GM12872 (cell line): ENCODE results near the gene FAM83F.

Source experiments
- TF ChIP-seq, protein P1 (sequence below): IDR thresholded peaks from 3 replicates; pipeline ENCODE4 v1.5.1; 2011; ENCODE audit warnings: low read depth, mild to moderate bottlenecking, low read length, moderate library complexity; ENCODE audit not compliant: insufficient read depth

FAM83F gene

DNA sequence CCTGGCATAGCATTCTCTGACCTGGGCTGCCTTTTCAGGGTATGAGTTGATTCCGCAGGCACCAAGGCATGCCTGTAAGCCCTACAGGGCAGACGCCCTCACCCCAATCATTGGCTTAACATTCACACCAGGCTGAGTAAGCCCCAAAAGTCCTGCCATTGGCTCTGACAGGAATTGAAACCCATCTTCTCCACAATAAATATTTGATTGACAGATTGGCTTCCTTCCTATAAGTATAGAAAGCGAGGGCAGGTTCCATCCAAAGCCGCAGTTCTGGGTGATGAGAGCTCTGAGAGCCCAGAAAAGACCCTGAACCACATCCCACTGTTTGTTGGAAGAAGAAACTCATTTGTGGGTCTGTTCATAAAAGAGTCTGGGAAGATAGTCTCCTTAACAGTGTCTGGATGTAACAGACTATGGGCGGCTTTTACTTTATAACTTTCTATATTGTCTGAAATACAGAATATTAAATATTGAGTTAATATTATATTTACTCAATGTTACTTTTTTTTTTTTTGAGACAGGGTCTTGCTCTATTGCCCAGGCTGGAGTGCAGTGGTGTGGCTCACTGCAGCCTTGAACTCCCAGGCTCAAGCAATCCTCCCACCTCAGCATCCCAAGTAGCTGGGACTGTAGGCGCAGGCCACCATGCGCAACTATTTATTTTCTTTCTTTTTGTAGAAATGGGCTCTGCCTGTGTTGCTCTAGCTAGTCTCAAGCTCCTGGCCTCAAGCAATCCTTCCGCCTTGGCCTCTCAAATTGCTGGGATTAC is 46.8 kb downstream of the FAM83F start:
- TF ChIP-seq, protein P1, sequence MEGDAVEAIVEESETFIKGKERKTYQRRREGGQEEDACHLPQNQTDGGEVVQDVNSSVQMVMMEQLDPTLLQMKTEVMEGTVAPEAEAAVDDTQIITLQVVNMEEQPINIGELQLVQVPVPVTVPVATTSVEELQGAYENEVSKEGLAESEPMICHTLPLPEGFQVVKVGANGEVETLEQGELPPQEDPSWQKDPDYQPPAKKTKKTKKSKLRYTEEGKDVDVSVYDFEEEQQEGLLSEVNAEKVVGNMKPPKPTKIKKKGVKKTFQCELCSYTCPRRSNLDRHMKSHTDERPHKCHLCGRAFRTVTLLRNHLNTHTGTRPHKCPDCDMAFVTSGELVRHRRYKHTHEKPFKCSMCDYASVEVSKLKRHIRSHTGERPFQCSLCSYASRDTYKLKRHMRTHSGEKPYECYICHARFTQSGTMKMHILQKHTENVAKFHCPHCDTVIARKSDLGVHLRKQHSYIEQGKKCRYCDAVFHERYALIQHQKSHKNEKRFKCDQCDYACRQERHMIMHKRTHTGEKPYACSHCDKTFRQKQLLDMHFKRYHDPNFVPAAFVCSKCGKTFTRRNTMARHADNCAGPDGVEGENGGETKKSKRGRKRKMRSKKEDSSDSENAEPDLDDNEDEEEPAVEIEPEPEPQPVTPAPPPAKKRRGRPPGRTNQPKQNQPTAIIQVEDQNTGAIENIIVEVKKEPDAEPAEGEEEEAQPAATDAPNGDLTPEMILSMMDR = no peak

DNA sequence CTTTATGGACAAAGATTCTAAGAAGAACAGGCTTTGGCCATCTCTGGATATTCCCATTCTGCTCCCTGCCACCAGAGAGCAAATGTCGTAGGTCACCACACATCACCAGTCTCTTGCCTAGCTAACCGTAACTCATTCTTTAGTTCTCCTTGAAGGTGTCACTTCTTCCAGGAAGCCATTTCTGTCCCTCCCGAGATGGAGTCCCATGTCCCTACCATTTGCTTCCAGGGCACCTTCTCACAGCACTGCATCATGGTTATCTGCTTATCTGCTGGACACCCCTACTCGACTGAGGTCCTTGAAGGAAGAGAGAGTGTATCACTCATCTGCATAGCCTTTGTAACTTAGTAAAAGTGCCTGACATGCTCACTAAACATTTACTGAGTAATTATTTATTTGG is 47.6 kb downstream of the FAM83F start:
- TF ChIP-seq, protein P1 = no peak

DNA sequence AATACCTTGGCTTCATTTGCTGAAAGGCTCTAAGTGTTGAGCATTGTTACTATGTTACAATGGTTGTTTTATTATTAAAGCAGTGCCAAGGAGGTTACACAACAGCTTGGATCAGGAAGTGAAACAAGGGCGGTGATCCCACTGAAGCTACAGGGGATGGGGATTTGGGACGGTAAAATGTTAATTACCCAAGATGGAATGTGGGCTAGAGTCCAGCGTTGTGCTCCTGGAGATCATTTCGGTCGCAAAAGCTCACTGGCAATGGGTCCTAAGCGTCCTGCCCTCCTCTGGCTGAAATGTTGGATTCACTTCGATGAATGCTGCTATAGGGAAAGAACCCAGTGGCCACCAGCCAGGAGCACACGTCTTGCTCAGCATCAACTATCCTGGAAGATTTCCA is 48.3 kb downstream of the FAM83F start:
- TF ChIP-seq, protein P1 = no peak

DNA sequence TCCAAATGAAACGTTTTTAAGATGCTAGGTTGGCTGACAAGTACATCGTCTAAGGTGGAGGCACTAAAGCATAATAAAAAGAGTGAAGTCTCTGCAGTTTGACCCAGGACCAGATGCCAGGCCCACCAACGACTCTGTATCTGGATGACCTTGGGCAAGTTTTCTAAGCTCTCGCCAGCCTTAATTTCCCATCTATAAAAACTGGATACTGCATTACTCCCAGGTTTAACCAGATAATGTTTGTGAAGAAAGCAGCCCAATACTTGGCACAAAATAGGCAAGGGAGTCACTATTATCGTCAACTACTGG is 49.0 kb downstream of the FAM83F start:
- TF ChIP-seq, protein P1 = no peak

DNA sequence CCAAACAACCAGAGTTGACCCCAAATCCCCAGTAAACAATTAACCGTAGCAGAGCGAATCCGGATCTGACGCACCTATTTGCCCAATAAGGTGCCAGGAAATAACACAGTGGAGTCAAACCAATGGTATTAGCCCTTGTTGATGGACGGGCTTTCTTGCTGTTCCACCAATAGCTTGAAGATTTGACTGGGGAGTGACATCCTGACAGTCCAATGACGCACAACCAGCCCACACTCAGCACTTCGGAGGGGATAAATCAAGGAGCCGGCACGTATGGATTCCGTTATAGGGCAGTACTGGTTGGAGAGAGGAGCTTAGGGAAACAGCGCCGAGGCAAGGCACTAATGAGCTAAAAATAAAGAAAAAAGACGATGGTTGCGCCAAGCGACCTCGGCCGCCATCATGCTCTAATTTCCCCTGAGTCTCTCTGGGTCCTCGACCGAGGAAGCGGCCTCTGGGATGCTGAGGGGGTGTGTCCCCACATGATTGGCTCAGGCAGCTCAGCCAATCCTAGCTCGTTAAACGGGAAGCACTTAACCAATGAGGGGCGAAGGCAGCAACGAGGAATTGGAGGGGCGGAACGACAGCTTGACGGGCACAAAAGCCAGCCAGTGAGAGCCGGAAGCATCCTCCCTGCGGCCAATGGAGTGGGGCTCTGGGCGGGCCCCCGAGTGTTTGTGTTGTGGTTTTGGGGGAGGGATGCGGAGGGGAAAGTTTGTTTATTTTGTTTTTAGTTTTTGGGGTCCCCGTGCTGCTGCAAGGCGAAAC is 49.5 kb downstream of the FAM83F start:
- TF ChIP-seq, protein P1 = no peak

DNA sequence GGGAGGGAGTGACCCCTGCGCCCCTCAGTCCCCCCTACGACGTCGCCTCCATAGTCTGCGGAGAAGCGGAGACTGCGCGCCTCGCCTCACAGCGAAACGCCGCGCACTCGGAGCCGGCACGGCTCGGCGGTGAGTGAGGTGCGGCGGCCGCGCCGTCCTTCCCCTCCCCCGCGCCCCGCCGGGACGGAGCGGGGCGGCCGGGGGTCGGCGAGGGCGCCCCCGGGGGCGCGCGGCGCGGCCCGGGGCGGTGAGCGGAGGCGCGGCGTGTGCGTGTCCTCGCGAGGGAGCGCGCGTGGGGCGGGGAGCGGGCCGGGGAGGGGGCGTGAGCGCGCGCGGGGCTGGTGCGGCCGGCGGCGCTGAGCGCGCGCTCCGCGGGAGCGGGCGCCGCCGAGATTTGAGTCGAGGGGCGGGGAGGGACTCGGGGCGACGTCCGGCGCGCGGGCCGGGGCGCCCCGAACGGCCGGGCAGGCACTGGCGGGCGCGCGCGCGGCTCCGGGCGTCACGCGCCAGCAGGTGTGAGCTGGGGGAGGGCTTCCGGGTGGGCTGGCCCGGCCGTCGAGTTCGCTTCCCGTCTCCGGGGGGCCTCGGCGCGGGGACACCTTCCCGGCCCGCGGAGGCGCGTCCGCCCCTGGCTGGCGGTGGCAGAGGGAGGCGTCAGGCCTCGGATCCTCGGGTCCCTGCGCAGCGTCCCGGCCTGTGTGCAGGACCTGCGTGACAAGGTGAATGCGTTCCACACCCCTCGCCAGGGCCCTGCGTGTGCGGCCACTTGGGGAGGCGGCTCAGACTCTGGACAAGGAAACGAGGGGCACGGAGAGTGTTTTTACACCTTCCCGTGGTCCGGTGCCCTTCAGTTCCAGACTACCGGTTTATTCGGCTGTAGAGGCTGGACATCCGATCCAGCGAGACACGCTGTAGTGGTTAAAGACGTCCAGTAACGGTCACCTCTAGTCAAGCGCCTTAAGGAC is 50.4 kb downstream of the FAM83F start:
- TF ChIP-seq, protein P1 = no peak

DNA sequence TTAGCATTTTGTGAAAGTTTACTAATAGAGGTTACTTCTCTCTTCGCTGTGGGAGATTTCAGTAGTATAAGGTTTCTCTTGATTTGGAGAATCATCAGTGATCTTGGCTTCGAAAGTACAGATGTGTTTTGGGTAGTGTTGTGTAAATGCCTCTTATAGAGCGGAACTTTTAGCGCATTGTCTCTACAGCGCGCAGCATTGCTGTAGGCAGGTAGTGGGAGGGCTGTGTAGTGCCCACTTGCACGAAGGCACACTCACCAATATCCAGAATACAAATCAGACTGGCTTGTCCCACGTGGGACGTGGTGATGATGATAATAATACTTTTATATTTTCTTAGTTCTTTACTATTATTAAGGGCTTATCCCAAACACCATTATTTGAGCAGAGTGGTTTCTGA is 51.4 kb downstream of the FAM83F start:
- TF ChIP-seq, protein P1 = no peak
